SK-N-MC (cell line): ENCODE results near the gene TBX19.

ENCODE experiments used
- EZH2 ChIP-seq: fragments of 200-600 bp; sonication (generic); IDR thresholded peaks from one replicate; pipeline ENCODE4 v1.6.1; 2017; ENCODE audit warnings: antibody characterized with exemption
- FOXP2 ChIP-seq: optimal IDR thresholded peaks from 2 replicates; pipeline ENCODE3; 2011; ENCODE audit warnings: mild to moderate bottlenecking, moderate library complexity; ENCODE audit not compliant: insufficient read depth; ENCODE audit errors: extremely low read length, control extremely low read depth
- POLR2AphosphoS5 ChIP-seq: IDR thresholded peaks from 2 replicates; pipeline ENCODE4 v1.6.1; 2012; ENCODE audit warnings: mild to moderate bottlenecking, low read depth, low read length, borderline replicate concordance

DNA sequence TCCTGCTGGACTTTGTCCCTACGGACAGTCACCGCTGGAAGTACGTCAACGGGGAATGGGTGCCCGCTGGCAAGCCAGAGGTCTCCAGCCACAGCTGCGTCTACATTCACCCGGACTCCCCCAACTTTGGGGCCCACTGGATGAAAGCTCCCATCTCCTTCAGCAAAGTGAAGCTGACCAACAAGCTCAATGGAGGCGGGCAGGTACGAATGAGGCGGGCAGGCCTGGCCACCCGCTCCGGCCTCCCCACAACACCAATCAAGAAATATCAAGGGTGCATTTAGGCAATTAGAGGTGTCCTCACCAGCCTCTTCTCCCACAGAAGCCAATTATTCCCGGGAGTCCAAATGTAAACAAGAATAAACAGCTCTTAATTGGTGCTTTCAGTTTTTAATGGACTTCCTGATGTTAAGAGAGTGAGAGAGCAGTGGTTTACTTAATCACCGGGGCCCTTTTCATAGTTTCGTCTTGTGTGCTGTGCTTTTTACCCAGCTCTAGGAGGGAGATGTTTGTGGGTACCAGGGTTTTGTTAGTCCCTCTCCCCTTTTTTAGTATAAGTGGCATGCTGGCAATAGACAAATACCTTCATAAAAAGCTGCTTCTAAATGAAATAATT lies 10.7 kb downstream of the TBX19 start:
- TF ChIP-seq EZH2 (no peak), POLR2AphosphoS5 (no peak), FOXP2 (no peak)
